K562 (cell line): ENCODE results near the gene PDE11A. TPM values are rescaled to one million over a fixed set of nuclear protein-coding genes. Genes with fewer than 3 reads are reported as not detected.
A peak's percentile ranks its signal among the peaks of the same experiment; 100 is the strongest.

Source experiments
- BRF2 ChIP-seq: IDR thresholded peaks from 3 replicates; pipeline ENCODE4 v1.6.1; 2011; ENCODE audit warnings: borderline replicate concordance, mild to moderate bottlenecking; ENCODE audit not compliant: insufficient read length, insufficient read depth
- CREM ChIP-seq: IDR thresholded peaks from 2 replicates; pipeline ENCODE4 v1.6.1; 2014; ENCODE audit warnings: antibody characterized with exemption, low read depth
- CXXC5 ChIP-seq: fragments of 250-450 bp; sonication (Bioruptor Pico); IDR thresholded peaks from 2 replicates; pipeline ENCODE4 v1.8.0; 2022; ENCODE audit warnings: inconsistent platforms, mild to moderate bottlenecking, moderate library complexity
- FOXJ2 ChIP-seq: fragments of 200-800 bp; sonication (Bioruptor generic); IDR thresholded peaks from 2 replicates; pipeline ENCODE4 v1.6.1; 2016; ENCODE audit warnings: missing genetic modification characterization, missing compliant biosample characterization
- KDM1A ChIP-seq, 2 experiments: fragments of 450-650 bp; IDR thresholded peaks; 2 replicates each; pipeline ENCODE4 v1.6.1; 2016; ENCODE audit warnings: mild to moderate bottlenecking in 2 of 2
- KLF1 ChIP-seq: fragments of 450-650 bp; IDR thresholded peaks from 2 replicates; pipeline ENCODE4 v1.6.1; 2016; ENCODE audit warnings: missing genetic modification characterization, missing compliant biosample characterization
- MEIS2 ChIP-seq: fragments of 450-650 bp; IDR thresholded peaks from 2 replicates; pipeline ENCODE4 v1.6.1; 2014; ENCODE audit warnings: mild to moderate bottlenecking; ENCODE audit not compliant: partially characterized antibody
- NR2C2 ChIP-seq, 2 experiments: fragments of 200-800 bp in 1 of 2; sonication (Bioruptor generic) in 1 of 2; sonication (generic) in 1 of 2; formaldehyde crosslinking in 1 of 2; IDR thresholded peaks; 2 replicates each; pipeline versions ENCODE4 v1.6.1 to v1.8.0; 2016 to 2022; ENCODE audit warnings: mild to moderate bottlenecking in 1 of 2, missing compliant biosample characterization in 1 of 2, missing genetic modification characterization in 1 of 2, missing genetic modification reagents in 1 of 2
- POLR2H ChIP-seq: IDR thresholded peaks from 2 replicates; pipeline ENCODE4 v1.6.1; 2016; ENCODE audit warnings: missing genetic modification characterization, low read depth, mild to moderate bottlenecking, control low read depth, missing compliant biosample characterization, moderate library complexity
- PTRF ChIP-seq: fragments of 450-650 bp; IDR thresholded peaks from 2 replicates; pipeline ENCODE4 v1.6.1; 2016; ENCODE audit warnings: mild to moderate bottlenecking, missing genetic modification characterization, missing compliant biosample characterization
- TFAM ChIP-seq: fragments of 250-450 bp; sonication (Bioruptor Pico); conservative IDR thresholded peaks from 2 replicates; pipeline ENCODE4 v1.5.0; 2021; ENCODE audit warnings: mild to moderate bottlenecking, moderate library complexity
- TRIM28 ChIP-seq: fragments of 450-650 bp; IDR thresholded peaks from 2 replicates; pipeline ENCODE4 v1.6.1; 2017
- XRCC4 ChIP-seq: IDR thresholded peaks from one replicate; pipeline ENCODE4 v1.6.1; 2011; ENCODE audit not compliant: insufficient read depth, insufficient read length; ENCODE audit errors: extremely low read depth
- ZNF696 ChIP-seq: fragments of 250-450 bp; sonication (Bioruptor Pico); conservative IDR thresholded peaks from 2 replicates; pipeline ENCODE4 v1.4.0; 2020; ENCODE audit warnings: mild to moderate bottlenecking, moderate library complexity
- polyA plus RNA-seq, 8 experiments: library from polyadenylated mRNA; depleted of rRNA in 4 of 8; stranded (reverse) in 5 of 8; unstranded in 3 of 8; fragments of >200 nt; fragmentation: Nextera tagmentation in 2 of 8; fragmentation: Illumina TruSeq in 1 of 8; extraction: Ambion mirVana in 2 of 8; extraction: Trizol in 1 of 8; gene quantifications; 2 replicates each; pipeline versions ENCODE4 v1.2.1 to v1.2.3, GENCODE V29; 2011 to 2014; ENCODE audit warnings: inconsistent platforms in 1 of 8, missing spikeins in 1 of 8
- total RNA-seq, 7 experiments: library from RNA; depleted of rRNA in 6 of 7; stranded (reverse); fragments of >200 nt in 6 of 7; fragmentation: Illumina TruSeq in 2 of 7; extraction: Trizol in 2 of 7; gene quantifications; 2 replicates each; pipeline versions ENCODE4 v1.2.1 to v1.2.3, GENCODE V29; 2011 to 2021; ENCODE audit warnings: low replicate concordance in 1 of 7
- TF ChIP-seq, protein P1 (sequence below), 3 experiments: fragments of 200-800 bp in 1 of 3; fragments of 250-450 bp in 1 of 3; fragments of 450-650 bp in 1 of 3; sonication (Bioruptor Pico) in 1 of 3; sonication (Bioruptor generic) in 1 of 3; formaldehyde crosslinking in 1 of 3; IDR thresholded peaks; 2 replicates each; pipeline versions ENCODE4 v1.6.1 to v1.8.0; 2016 to 2022; ENCODE audit warnings: mild to moderate bottlenecking in 2 of 3, missing genetic modification characterization in 2 of 3, missing compliant biosample characterization in 1 of 3, moderate library complexity in 1 of 3
- TF ChIP-seq, protein P2 (sequence below): fragments of 250-450 bp; sonication (Bioruptor Pico); IDR thresholded peaks from 2 replicates; pipeline ENCODE4 v1.5.0; 2021
- TF ChIP-seq, protein P3 (sequence below), 2 experiments: fragments of 450-650 bp; IDR thresholded peaks; 2 replicates each; pipeline ENCODE4 v1.6.1; 2018; ENCODE audit warnings: mild to moderate bottlenecking in 2 of 2, low read depth in 1 of 2; ENCODE audit not compliant: partially characterized antibody in 2 of 2

PDE11A gene
- total and polyA plus RNA-seq, 9 of the 15 experiments (the other 6 are each of a cell fraction or from before 2014, with no cell fraction given): 3.2 to 22.1 (median 5.7) TPM

DNA sequence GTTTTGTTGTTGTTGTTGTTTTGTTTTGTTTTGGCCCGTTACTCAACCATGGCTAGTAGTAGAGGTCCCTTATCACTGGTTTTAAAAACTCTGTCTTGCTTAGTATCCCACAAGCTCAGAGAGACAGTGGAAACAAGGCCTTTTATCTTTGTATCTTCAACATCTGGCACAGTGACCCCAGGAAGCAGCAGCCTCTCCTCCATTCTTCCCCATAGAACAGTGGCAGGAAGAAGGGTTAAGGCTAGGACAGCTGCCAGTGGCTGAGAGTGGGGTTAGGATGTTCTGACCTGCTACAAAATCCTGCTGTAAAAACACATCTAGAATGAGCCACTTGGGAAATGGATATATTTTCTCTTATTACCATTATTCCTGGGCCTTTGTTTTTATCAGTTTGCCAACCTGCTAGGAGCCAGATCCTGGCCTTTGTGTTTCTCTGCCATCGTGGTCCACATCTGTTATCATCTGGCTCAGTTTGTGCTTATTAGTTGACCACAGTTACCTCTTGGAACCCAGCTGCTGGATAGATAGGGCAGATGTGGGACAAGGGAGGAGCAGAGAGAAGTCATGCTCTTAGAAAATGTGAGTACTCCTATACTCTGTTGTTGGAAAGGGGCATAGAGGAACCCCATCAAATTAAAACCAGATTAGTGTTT lies 433.2 kb downstream of the PDE11A start (continued):
- TF ChIP-seq, protein P1, sequence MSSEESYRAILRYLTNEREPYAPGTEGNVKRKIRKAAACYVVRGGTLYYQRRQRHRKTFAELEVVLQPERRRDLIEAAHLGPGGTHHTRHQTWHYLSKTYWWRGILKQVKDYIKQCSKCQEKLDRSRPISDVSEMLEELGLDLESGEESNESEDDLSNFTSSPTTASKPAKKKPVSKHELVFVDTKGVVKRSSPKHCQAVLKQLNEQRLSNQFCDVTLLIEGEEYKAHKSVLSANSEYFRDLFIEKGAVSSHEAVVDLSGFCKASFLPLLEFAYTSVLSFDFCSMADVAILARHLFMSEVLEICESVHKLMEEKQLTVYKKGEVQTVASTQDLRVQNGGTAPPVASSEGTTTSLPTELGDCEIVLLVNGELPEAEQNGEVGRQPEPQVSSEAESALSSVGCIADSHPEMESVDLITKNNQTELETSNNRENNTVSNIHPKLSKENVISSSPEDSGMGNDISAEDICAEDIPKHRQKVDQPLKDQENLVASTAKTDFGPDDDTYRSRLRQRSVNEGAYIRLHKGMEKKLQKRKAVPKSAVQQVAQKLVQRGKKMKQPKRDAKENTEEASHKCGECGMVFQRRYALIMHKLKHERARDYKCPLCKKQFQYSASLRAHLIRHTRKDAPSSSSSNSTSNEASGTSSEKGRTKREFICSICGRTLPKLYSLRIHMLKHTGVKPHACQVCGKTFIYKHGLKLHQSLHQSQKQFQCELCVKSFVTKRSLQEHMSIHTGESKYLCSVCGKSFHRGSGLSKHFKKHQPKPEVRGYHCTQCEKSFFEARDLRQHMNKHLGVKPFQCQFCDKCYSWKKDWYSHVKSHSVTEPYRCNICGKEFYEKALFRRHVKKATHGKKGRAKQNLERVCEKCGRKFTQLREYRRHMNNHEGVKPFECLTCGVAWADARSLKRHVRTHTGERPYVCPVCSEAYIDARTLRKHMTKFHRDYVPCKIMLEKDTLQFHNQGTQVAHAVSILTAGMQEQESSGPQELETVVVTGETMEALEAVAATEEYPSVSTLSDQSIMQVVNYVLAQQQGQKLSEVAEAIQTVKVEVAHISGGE (CRISPR knock-in tag; IDR thresholded peaks at IDR 0.05): peak in 1 of 3 experiments; percentile 80; a peak in 2 of 6 replicates
- TF ChIP-seq PTRF (tag) (no peak), FOXJ2 (no peak), CREM (peak; percentile 43; the same call in 1 of the 2 replicates), TRIM28 (no peak), MEIS2 (no peak), POLR2H (no peak), NR2C2 (CRISPR knock-in tag; IDR thresholded peaks at IDR 0.05) (no peak), NR2C2 (tag; IDR thresholded peaks at IDR 0.05) (peak; percentile 57), KLF1 (tag) (no peak), KDM1A (IDR thresholded peaks at IDR 0.05) (peak; percentile 39 to 44; a peak in 1 of 4 replicates), CXXC5 (CRISPR knock-in tag) (peak; percentile 38; the same call in 1 of the 2 replicates), BRF2 (no peak), TFAM (CRISPR knock-in tag) (no peak), ZNF696 (CRISPR knock-in tag) (no peak), XRCC4 (no peak)
- TF ChIP-seq, protein P2, sequence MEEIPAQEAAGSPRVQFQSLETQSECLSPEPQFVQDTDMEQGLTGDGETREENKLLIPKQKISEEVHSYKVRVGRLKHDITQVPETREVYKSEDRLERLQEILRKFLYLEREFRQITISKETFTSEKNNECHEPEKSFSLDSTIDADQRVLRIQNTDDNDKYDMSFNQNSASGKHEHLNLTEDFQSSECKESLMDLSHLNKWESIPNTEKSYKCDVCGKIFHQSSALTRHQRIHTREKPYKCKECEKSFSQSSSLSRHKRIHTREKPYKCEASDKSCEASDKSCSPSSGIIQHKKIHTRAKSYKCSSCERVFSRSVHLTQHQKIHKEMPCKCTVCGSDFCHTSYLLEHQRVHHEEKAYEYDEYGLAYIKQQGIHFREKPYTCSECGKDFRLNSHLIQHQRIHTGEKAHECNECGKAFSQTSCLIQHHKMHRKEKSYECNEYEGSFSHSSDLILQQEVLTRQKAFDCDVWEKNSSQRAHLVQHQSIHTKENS (CRISPR knock-in tag): no peak
- TF ChIP-seq, protein P3, sequence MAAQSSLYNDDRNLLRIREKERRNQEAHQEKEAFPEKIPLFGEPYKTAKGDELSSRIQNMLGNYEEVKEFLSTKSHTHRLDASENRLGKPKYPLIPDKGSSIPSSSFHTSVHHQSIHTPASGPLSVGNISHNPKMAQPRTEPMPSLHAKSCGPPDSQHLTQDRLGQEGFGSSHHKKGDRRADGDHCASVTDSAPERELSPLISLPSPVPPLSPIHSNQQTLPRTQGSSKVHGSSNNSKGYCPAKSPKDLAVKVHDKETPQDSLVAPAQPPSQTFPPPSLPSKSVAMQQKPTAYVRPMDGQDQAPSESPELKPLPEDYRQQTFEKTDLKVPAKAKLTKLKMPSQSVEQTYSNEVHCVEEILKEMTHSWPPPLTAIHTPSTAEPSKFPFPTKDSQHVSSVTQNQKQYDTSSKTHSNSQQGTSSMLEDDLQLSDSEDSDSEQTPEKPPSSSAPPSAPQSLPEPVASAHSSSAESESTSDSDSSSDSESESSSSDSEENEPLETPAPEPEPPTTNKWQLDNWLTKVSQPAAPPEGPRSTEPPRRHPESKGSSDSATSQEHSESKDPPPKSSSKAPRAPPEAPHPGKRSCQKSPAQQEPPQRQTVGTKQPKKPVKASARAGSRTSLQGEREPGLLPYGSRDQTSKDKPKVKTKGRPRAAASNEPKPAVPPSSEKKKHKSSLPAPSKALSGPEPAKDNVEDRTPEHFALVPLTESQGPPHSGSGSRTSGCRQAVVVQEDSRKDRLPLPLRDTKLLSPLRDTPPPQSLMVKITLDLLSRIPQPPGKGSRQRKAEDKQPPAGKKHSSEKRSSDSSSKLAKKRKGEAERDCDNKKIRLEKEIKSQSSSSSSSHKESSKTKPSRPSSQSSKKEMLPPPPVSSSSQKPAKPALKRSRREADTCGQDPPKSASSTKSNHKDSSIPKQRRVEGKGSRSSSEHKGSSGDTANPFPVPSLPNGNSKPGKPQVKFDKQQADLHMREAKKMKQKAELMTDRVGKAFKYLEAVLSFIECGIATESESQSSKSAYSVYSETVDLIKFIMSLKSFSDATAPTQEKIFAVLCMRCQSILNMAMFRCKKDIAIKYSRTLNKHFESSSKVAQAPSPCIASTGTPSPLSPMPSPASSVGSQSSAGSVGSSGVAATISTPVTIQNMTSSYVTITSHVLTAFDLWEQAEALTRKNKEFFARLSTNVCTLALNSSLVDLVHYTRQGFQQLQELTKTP (IDR thresholded peaks at IDR 0.05; ENCODE audit: low read depth in 1 of 2, partially characterized antibody in 2 of 2): no peak
